Immature natural killer cell (primary cell): Measurements from ENCODE around the gene ABCB8. TPM values are rescaled to one million over a fixed set of nuclear protein-coding genes. Genes with fewer than 3 reads are reported as not detected.

ENCODE experiments used
- DNase-seq, 3 donors: peaks; one replicate each; pipeline ENCODE4 v3.0.0; 2022; ENCODE audit warnings: mixed read lengths in 1 of 3
- H3K27ac Mint-ChIP-seq, 6 donors: one replicate each; pipeline ENCODE4 v1.8.0; 2020; ENCODE audit warnings: mixed read lengths in 6 of 6, mild to moderate bottlenecking in 5 of 6, inconsistent platforms in 4 of 6, moderate library complexity in 3 of 6
- H3K27me3 Mint-ChIP-seq, 3 donors: one replicate each; pipeline ENCODE4 v1.8.0; 2020 to 2021; ENCODE audit warnings: low read depth in 3 of 3, mild to moderate bottlenecking in 3 of 3, mixed read lengths in 3 of 3, moderate library complexity in 3 of 3, inconsistent platforms in 1 of 3
- H3K36me3 Mint-ChIP-seq, 3 donors: one replicate each; pipeline ENCODE4 v1.8.0; 2020; ENCODE audit warnings: mixed read lengths in 3 of 3, inconsistent platforms in 2 of 3, mild to moderate bottlenecking in 2 of 3
- H3K4me1 Mint-ChIP-seq, 2 donors: one replicate each; pipeline ENCODE4 v1.8.0; 2020; ENCODE audit warnings: inconsistent platforms in 2 of 2, mild to moderate bottlenecking in 2 of 2, mixed read lengths in 2 of 2, moderate library complexity in 1 of 2
- H3K4me3 Mint-ChIP-seq, 5 donors: one replicate each; pipeline ENCODE4 v1.8.0; 2020; ENCODE audit warnings: mild to moderate bottlenecking in 5 of 5, mixed read lengths in 5 of 5, inconsistent platforms in 3 of 5, moderate library complexity in 3 of 5
- H3K9me3 Mint-ChIP-seq, 6 donors: one replicate each; pipeline ENCODE4 v1.8.0; 2020; ENCODE audit warnings: mild to moderate bottlenecking in 6 of 6, mixed read lengths in 6 of 6, inconsistent platforms in 4 of 6, moderate library complexity in 3 of 6
- polyA plus RNA-seq, 3 donors: library from polyadenylated mRNA; unstranded; fragments of 300-500 nt; fragmentation: Illumina TruSeq; gene quantifications; one replicate each; pipeline ENCODE4 v1.2.3, GENCODE V29; 2021

ABCB8 gene
- polyA plus RNA-seq, 3 donors from 2014 or later: 17.6 to 26.5 (median 23.3) TPM

- DNase-seq: no peak
- Mint-ChIP-seq H3K27me3 (peaks cover 0 to 17% (median 2%) of the 10 kb centered on the region in 3 donors), H3K36me3 (no peaks in the 10 kb centered on the region), H3K4me1 (peaks cover 42 to 47% of the 10 kb centered on the region in 2 donors), H3K27ac (peak overlapping the region in 5 of 6 donors; percentile 55 to 84 (median 81)), H3K9me3 (no peaks in the 10 kb centered on the region), H3K4me3 (peak overlapping the region; percentile 53 to 88 (median 83))
Observed at GRCh38 chr7:151081170-151082101, 53.2 kb downstream of the ABCB8 start.

GRCh38 chr7:151082141-151083070 is 54.2 kb downstream of the ABCB8 start:
- H3K9me3 Mint-ChIP-seq: no peaks in the 10 kb centered on the region
- H3K4me1 Mint-ChIP-seq: peaks cover 44 to 47% of the 10 kb centered on the region in 2 donors
- no peaks in the 10 kb centered on the region for H3K36me3 Mint-ChIP-seq
- peaks cover 0 to 19% (median 4%) of the 10 kb centered on the region in 3 donors for H3K27me3 Mint-ChIP-seq
- peak overlapping the region; percentile 70 to 96 (median 93) for H3K27ac Mint-ChIP-seq
- H3K4me3 Mint-ChIP-seq: peak overlapping the region; percentile 81 to 92 (median 86)
- DNase-seq: no peak

DNA sequence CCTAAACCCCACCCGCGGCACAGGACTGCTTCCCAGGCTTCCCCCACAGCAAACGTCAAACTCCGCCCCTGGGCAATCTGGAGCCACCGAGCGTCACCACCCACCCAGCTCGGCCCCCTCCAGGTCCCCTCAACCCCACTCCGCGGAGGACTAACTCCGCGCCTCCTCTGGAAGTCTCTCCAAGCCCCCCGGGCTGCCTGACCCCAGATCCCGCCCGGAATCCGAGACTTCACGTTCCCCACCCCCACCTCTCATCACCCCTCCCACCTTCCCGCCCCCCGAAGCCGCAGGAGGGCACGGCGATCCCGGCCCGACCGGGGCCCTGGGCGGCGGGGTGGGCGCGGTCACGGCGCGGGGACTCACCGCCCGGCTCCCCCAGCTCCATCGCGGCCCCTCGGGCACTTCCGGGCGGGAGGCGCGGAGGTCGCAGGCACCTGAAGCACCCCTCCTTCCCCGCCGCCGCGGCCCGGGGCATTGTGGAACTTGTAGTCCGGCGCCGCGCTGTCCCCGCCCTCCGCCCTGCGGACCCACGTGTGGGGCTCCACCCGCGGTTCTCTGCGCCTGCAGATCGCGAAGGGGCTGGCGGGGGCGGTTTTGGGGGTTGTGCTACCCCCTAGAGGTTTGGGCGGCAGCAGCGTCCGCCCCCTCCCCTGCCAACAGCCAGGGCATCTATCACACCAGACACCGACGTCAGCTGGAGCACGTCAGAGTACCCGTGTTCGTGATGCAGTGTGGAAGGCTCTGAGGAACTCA is 55.0 kb downstream of the ABCB8 start, which contains the start of gene TMUB1:
Gene TMUB1 (minus strand): TSS at position 423 of the 753 bp plus-strand sequence. CDS start 930 bp downstream, outside the sequence.
- Mint-ChIP-seq H3K27me3 (peaks cover 0 to 16% (median 8%) of the 10 kb centered on the region in 3 donors), H3K9me3 (no peaks in the 10 kb centered on the region), H3K4me3 (peak within 1 kb of the TSS; percentile 81 to 92 (median 86)), H3K4me1 (peaks cover 46 to 49% of the 10 kb centered on the region in 2 donors), H3K36me3 (no peaks in the 10 kb centered on the region), H3K27ac (peak within 1 kb of the TSS; percentile 70 to 96 (median 96))
- peak; percentile 89 to 90 (median 89) for DNase-seq

GRCh38 chr7:151083824-151084160 is 55.5 kb downstream of the ABCB8 start:
- no peak for DNase-seq
- Mint-ChIP-seq H3K4me1 (peaks cover 49 to 51% of the 10 kb centered on the region in 2 donors), H3K4me3 (peak overlapping the region; percentile 74 to 81 (median 81)), H3K27me3 (peaks cover 0 to 15% (median 8%) of the 10 kb centered on the region in 3 donors), H3K36me3 (no peaks in the 10 kb centered on the region), H3K27ac (peak overlapping the region in 5 of 6 donors; percentile 88 to 96 (median 92)), H3K9me3 (no peaks in the 10 kb centered on the region)

GRCh38 chr7:151085329-151085690 is 57.1 kb downstream of the ABCB8 start:
- Mint-ChIP-seq H3K27me3 (peaks cover 2 to 13% (median 8%) of the 10 kb centered on the region in 3 donors), H3K4me3 (peak overlapping the region; percentile 76 to 89 (median 81)), H3K4me1 (peaks cover 48% of the 10 kb centered on the region in 2 donors), H3K27ac (peak overlapping the region; percentile 49 to 96 (median 93)), H3K9me3 (no peaks in the 10 kb centered on the region), H3K36me3 (no peaks in the 10 kb centered on the region)
- no peak for DNase-seq

GRCh38 chr7:151085691-151086620 is 57.7 kb downstream of the ABCB8 start, which contains the start of gene AGAP3:
Gene AGAP3, plus strand, starts transcription at chr7:151086475. Its CDS starts 267 bp downstream, at chr7:151086742.
- Mint-ChIP-seq H3K4me3 (peak within 1 kb of the TSS; percentile 88 to 95 (median 89)), H3K36me3 (no peaks in the 10 kb centered on the region), H3K9me3 (no peaks in the 10 kb centered on the region), H3K4me1 (peaks cover 48% of the 10 kb centered on the region in 2 donors), H3K27me3 (peaks cover 3 to 16% (median 8%) of the 10 kb centered on the region in 3 donors), H3K27ac (peak within 1 kb of the TSS; percentile 69 to 96 (median 94))
- DNase-seq: peak; percentile 64 to 67 (median 65)

GRCh38 chr7:151086802-151087244 is 58.6 kb downstream of the ABCB8 start:
- Mint-ChIP-seq H3K9me3 (no peaks in the 10 kb centered on the region), H3K27me3 (peaks cover 4 to 16% (median 8%) of the 10 kb centered on the region in 3 donors), H3K4me1 (peaks cover 48 to 50% of the 10 kb centered on the region in 2 donors), H3K36me3 (no peaks in the 10 kb centered on the region), H3K4me3 (peak overlapping the region; percentile 88 to 95 (median 89)), H3K27ac (peak overlapping the region; percentile 60 to 92 (median 88))
- DNase-seq: peak; percentile 34 to 41 (median 35)

DNA sequence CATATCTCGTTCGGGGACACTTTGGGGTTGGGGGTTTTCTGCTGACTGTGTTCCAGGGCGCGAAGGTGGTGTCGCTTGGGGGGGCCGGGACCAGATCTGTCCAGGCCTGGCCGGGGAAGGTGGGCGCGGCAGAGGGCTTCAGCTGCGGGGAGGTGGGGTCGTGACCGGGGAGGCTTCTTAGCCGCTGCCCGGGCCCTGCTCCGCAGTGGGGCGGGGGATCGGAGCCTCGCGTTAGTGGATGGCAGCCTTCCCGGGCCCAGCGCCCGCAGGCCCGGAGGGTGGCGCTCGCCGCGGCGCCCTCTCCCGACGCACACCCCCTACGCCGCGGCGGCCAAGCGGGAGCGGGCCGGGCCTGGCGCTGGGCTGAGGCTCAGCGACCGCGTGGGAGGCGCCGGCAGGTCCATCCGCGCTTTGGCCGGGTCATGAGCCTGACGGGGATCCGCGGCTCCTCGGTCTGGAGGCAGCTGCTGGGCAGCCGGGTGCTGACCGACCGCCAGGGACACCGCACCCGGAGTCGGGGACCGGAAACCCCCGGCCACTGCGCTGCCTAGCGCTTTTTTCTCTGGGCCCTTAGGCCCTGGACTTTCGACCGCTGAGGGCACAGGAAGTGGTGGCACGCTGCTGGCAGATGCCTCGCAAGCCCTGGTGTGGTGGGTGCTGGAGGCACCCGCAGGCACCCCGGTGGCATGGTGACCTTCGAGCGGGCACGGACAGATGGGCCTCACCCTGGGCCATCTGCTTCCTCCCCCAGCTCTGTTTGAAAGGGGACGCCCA is 59.2 kb downstream of the ABCB8 start:
- peaks cover 47 to 48% of the 10 kb centered on the region in 2 donors for H3K4me1 Mint-ChIP-seq
- H3K36me3 Mint-ChIP-seq: no peaks in the 10 kb centered on the region
- no peaks in the 10 kb centered on the region for H3K9me3 Mint-ChIP-seq
- DNase-seq: peak; percentile 69 to 72 (median 71)
- peak overlapping the region; percentile 83 to 92 (median 88) for H3K27ac Mint-ChIP-seq
- peak overlapping the region; percentile 88 to 95 (median 89) for H3K4me3 Mint-ChIP-seq
- peaks cover 4 to 16% (median 8%) of the 10 kb centered on the region in 3 donors for H3K27me3 Mint-ChIP-seq

- Mint-ChIP-seq H3K36me3 (no peaks in the 10 kb centered on the region), H3K27ac (peak overlapping the region; percentile 76 to 97 (median 86)), H3K9me3 (no peaks in the 10 kb centered on the region), H3K4me1 (peaks cover 41 to 42% of the 10 kb centered on the region in 2 donors), H3K27me3 (peaks cover 4 to 16% (median 6%) of the 10 kb centered on the region in 3 donors), H3K4me3 (peak overlapping the region; percentile 73 to 86 (median 80))
- no peak for DNase-seq
Observed at GRCh38 chr7:151088019-151088855, 60.0 kb downstream of the ABCB8 start.

GRCh38 chr7:151088856-151089699 is 60.8 kb downstream of the ABCB8 start:
- H3K4me3 Mint-ChIP-seq: peak overlapping the region; percentile 24 to 86 (median 59)
- peak overlapping the region; percentile 41 to 97 (median 86) for H3K27ac Mint-ChIP-seq
- peaks cover 35 to 37% of the 10 kb centered on the region in 2 donors for H3K4me1 Mint-ChIP-seq
- peaks cover 4 to 12% (median 6%) of the 10 kb centered on the region in 3 donors for H3K27me3 Mint-ChIP-seq
- no peaks in the 10 kb centered on the region for H3K36me3 Mint-ChIP-seq
- H3K9me3 Mint-ChIP-seq: no peaks in the 10 kb centered on the region
- DNase-seq: no peak
